Measurements from ENCODE around the gene THOC5.
"Not testable (repeated sequence)": the region's sequence is repeated elsewhere in the genome, so short reads cannot be mapped to it uniquely, and the experiment has no call there.

THOC5 gene

DNA sequence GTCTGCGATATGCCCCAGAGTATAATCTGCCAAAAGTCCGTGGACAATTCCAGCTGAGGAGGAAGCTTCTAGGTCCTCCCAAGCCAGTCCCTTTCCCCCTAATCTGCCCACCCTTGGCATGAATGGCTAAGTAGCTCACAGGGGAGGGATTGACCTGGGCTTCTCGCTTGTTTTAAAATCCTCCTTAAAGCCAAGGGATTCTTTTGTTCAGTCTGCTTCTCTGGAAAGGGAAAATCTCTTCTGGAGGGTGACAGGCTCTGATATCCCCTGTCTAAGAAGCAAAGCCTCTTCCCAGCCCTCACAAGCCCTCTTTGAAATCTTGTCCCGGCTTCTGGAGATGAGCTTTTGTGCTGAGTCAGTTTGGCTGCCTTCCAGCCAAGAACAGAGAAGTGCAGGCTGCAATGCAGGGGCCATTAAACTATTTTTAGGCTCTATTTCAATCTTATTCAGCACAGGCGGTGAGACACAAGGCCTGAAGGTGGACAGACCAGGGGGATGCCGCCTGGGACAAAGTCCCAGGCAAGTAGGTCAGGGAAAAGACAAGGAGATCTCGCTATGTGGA, 49.7 kb downstream of the THOC5 start:
- no peak for DNase-seq

DNA sequence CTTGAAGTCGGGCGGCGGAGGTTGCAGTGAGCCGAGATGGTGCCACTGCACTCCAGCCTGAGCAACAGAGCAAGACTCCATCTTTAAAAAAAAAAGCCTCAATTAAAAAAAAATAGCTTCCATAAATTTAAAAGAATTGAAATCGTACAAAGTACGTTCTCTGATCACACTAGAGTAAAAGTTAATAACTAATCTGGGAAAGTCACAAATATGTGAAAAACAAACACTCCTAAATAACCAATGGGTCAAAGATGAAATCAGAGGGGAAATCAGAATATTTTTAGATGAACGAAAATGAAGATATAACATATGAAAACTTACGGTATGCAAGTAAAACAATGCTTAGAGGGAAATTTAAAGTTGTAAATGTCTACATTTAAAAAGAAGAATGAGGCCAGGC, 53.7 kb downstream of the THOC5 start:
- no peak for DNase-seq

DNA sequence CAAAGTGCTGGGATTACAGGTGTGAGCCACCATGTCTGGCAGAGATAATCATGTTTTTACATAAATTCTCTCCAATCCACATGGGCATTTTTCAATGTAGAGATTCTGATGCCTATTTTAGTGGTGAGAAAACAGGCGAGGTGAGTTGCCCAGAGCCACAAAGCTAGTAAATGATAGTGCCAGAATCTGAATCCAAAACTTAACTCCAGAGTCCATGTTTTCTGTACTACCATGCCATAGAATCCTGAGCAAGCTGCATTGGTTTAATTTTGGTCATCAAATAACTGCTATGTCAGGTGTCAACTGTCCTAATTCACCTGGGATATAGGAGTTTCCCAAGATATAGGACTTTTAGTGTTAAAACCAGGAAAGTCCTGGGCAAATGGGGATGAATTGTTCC, 59.9 kb downstream of the THOC5 start:
- DNase-seq, result no peak

DNA sequence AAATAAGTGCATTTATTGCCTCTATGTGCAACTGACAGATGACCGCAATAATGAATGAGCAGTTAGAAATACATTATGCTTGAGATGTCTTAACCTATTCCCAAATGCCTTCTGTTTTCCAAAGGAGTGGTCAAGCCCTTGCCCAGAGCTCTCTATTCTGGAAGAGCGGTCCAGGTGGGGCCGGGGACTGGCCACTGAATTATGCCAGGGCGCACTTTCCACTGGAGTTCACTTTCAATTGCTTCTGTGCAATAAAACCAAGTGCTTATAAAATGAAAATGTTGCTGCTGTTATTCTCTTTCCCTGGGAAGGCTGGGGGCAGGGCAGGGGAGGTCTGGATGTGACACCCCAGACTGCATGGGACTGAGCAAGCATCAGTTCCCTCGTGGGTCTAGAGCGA, 62.5 kb downstream of the THOC5 start:
- no peak for DNase-seq

DNA sequence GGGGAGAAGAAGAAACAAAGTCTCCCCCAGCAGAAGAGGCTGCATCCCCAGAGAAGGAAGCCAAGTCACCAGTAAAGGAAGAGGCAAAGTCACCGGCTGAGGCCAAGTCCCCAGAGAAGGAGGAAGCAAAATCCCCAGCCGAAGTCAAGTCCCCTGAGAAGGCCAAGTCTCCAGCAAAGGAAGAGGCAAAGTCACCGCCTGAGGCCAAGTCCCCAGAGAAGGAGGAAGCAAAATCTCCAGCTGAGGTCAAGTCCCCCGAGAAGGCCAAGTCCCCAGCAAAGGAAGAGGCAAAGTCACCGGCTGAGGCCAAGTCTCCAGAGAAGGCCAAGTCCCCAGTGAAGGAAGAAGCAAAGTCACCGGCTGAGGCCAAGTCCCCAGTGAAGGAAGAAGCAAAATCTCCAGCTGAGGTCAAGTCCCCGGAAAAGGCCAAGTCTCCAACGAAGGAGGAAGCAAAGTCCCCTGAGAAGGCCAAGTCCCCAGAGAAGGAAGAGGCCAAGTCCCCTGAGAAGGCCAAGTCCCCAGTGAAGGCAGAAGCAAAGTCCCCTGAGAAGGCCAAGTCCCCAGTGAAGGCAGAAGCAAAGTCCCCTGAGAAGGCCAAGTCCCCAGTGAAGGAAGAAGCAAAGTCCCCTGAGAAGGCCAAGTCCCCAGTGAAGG, 64.3 kb downstream of the THOC5 start:
- not testable (repeated sequence) for DNase-seq

DNA sequence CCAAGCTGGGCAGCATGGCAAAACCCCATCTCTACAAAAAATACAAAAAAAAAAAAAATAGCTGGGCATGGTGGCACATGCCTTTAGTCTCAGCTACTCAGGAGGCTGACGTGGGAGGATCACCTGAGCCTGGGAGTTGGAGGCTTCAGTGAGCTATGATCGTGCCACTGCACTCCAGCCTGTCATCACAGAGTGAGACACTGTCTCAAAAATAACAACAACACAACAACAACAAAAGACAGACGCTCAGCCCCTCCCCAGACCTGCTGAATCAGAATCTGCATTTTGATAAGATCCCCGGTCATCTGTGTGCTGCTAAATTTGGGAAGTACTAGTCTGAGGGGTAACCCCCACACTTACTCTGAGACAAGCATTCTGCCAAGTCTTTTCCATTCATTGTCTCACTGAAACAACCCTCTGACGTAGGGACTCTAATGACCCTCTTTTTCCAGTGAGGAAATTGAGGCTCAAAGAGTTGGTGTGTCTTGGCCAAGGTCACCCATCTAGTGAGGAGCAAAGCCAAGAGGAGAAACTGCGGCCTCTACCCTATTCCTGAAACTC, 66.1 kb downstream of the THOC5 start:
- DNase-seq, result no peak

DNA sequence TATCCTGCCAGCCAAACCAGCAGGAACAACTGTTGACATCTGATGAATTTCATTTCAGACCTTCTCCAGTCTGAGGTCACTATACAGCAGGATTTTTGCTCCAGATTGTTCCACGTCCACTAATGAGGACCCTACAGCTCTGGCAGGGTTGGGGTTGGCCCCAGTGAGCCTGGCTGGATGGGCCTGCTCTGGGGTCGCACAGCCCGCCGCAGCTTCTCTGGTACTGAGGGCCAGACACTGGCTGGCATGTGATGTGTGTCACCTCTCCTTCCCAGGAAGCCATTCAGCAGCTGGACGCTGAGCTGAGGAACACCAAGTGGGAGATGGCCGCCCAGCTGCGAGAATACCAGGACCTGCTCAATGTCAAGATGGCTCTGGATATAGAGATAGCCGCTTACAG, 68.1 kb downstream of the THOC5 start:
- no peak for DNase-seq

DNA sequence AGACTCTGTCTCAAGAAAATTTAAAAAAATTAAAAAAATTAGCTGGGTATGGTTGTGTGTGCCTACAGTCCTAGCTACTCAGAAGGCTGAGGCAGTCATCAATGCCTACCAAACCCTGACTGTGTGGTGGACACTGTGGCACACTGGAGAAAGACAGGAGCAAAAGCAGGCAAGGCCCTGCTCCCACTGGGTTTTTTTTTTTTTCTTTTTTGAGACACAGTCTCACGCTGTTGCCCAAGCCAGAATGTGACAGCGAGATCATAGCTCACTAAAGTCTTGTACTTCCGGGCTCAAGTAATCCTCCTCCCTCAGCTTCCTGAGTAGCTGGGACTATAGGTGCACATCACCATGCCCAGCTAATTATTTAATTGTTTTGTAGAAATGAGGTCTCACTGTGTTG, 68.9 kb downstream of the THOC5 start:
- no peak for DNase-seq

DNA sequence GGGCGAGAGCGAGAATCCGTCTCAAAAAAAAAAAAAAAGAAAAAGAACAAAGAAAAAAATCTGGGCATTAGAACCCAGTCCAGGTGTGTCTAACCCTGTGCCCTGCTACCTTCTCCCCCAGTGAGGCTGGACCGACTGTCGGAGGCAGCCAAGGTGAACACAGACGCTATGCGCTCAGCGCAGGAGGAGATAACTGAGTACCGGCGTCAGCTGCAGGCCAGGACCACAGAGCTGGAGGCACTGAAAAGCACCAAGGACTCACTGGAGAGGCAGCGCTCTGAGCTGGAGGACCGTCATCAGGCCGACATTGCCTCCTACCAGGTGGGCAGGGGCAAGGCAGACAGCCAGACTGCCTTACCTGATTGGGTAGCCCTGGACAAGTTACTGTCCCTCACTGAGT, 70.3 kb downstream of the THOC5 start:
- no peak for DNase-seq

DNA sequence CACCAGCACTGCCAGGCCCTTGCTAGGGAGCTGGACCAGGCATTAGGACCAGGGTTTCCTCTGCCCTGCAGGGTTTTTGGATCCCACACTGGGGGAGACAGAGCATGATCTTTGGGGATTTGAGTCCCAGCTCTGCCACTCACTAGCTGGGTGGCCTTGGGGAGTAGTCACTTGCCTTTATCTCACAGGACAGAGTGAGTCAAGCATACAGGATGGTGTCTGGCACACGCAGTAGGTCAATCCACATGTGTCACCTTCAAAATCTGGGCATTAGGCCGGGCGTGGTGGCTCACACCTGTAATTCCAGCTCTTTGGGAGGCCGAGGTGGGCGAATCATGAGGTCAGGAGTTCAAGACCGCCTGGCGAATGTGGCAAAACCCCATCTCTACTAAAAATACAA, 70.8 kb downstream of the THOC5 start:
- DNase-seq, result no peak

DNA sequence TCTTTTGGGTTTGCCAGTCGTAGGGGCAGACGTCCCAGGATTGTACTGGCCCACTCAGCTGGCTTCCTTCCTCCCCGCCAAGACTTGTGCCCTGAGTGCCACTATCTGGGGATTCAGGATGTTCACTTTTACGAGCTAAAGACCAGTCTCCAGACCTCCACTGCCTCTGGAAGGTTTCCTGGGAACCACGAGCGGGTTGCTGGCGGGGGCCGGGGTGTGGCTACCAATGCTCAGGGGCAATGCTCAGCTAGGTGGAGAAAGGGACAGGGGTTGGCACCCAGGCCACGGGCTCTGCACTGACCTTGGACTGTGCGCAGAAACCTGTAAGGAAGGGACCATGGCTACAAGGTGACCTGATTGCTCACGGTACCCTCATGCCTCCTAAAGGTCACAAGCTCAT, 71.3 kb downstream of the THOC5 start:
- DNase-seq, result no peak

DNA sequence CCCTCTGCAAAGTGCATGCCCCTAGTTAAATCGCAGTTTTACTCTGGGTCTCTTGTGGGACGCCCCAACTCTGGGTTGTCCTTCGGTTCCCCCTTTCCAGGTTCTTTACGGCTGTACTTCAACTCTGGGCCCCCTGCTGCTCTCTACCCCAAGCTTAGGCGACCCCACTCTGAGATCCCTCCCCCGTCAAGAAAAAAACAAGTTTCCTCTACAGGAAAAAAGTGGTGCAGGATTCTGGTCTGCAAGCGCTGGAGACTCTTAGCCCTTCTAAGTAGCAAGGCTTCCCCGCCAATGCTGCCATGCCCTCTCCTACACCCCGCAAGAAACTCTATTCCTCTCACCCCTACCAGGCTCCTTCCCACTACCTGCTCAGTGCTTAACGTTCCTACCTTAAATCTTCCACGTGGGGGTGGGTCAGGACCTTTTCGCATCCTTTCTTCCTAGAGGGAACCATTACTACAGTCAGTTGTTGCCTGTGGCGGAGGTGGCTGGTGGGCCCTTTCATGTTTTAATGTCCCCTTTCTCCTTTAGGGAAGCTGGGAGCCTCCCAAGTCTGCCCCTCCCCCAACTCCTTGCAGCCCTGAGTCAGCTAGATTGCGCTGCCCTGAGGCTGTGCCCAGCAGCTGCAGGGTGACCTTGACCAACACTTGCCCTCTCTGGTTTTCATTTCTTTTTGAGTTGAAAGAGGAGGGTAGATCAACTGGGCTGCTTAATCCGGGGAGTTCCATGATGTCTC, 72.1 kb downstream of the THOC5 start:
- no peak for DNase-seq

DNA sequence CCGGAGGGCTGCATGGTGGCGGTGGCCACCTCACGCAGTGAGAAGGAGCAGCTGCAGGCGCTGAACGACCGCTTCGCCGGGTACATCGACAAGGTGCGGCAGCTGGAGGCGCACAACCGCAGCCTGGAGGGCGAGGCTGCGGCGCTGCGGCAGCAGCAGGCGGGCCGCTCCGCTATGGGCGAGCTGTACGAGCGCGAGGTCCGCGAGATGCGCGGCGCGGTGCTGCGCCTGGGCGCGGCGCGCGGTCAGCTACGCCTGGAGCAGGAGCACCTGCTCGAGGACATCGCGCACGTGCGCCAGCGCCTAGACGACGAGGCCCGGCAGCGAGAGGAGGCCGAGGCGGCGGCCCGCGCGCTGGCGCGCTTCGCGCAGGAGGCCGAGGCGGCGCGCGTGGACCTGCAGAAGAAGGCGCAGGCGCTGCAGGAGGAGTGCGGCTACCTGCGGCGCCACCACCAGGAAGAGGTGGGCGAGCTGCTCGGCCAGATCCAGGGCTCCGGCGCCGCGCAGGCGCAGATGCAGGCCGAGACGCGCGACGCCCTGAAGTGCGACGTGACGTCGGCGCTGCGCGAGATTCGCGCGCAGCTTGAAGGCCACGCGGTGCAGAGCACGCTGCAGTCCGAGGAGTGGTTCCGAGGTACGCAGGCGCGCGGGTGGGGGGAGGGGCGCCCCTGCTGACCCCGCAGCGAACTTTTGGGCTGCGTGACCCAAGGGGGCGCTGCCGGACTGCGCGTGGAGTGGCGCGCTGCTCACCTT, 72.9 kb downstream of the THOC5 start:
- DNase-seq, result peak in 2 of 5 experiments; percentile 36 to 80

DNA sequence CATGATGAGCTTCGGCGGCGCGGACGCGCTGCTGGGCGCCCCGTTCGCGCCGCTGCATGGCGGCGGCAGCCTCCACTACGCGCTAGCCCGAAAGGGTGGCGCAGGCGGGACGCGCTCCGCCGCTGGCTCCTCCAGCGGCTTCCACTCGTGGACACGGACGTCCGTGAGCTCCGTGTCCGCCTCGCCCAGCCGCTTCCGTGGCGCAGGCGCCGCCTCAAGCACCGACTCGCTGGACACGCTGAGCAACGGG, 73.4 kb downstream of the THOC5 start:
- no peak for DNase-seq

DNA sequence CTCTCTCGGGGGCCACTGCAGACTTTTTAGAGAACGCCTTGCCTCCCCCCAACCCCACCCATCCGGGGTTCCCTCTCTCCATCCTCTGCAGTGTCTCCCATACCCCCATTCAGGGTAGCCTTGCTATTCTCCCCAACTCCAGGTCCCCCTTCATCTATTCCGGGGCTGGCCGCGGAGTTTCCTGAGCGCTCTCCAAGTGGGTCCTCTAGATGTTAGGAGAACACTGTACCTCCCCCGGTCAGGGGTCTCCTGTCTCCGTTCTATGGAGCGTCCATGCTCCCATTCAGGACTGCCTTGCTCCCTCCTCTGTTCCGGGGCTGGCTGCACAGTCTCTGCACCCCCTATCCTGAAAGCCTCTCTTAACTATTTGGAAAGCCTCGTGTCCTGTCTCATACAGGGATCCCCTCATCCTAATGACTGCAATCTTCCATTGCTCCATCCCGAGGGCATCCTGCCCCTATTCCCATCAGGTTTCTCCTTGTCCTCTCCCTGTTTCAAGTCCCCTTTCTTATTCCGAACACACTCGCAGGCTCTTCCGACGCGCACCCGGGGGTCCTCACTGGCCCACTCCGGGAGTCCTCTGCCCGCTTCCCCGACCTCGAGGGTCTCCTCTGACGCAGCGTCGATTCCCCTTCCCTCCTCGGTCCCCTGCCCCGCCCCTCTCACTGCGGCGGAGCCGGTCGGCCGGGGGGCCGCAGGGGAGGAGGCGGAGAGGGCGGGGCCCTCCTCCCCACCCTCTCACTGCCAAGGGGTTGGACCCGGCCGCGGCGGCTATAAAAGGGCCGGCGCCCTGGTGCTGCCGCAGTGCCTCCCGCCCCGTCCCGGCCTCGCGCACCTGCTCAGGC, 73.9 kb downstream of the THOC5 start, which contains the start of gene NEFH:
NEFH (plus strand) TSS at position 802 of the 845 bp plus-strand sequence. CDS start 45 bp downstream, outside the sequence.
- no peak for DNase-seq

DNA sequence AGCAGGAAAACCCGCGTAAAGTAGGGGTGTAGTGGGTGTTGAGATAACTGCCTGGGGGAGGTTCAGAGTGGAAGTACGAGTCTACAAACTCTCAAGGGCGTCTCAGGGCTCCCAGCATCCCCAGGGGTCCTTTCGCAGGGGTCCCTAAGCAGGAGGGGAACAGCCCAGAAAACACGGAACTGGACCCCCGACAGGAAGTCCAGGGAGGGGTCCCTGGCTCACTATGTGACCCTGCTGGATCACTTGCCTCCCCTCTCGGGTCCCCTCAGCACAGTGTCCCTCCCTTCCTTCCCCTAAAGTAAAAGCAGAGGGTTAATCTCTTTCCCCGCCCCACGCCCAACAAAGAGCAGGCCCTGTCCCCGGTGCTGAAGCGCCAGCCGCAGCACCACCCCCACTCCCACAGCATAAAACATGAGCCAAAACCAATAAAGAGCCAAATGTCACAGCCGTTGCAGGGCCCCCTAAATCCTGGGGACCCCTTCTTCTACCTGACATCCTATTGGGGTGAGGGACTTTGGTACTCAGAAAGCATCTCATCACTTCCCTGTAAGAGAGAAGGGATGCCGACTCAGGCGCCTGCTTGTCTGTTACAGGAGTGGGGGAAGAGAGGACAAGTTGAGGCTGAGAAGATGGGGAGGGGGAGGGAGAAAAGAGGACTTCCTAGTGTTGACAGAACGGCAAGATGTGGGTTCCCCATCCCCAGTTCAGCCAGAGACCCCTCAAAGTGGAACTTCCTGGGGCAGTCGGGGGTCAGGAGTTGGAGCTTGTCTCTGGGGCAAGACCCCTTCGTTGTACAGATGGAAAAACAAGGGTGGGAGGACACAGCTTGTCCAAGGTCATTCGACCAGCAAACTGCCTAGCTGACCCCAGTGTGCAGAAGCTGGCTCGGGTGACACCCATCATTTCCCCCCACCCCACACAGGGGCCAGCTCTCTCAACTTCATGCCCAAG, 75.0 kb downstream of the THOC5 start:
- DNase-seq, result peak in 1 of 5 experiments; percentile 16

DNA sequence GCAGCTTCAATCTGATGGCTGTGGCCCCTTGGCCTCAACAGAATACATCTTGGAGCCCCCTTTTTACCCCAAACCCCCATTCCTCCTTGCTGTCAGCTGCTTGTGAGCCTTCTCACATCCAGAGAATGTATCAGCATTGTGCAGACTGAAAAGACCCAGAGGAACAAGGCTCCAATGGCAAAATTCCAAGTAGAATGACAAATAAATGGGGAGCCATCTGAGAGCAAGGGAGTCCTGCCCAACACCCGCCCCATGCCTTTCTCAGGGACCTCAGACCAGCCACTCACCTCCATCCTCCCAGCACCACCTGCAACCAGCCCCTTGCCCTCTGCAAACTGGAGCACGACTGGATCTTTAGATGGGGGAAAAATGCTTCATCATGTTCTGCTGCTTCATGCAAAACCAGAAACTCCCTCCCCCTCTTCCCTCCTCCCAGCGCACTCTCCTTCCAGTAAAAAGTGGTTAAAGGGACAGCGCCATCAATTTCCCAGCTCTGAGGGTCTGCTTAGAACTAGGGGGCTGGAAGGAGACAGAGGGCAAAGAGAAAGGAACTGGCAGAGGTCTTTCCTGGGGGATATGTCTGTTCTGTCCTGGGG, 75.7 kb downstream of the THOC5 start:
- no peak for DNase-seq

DNA sequence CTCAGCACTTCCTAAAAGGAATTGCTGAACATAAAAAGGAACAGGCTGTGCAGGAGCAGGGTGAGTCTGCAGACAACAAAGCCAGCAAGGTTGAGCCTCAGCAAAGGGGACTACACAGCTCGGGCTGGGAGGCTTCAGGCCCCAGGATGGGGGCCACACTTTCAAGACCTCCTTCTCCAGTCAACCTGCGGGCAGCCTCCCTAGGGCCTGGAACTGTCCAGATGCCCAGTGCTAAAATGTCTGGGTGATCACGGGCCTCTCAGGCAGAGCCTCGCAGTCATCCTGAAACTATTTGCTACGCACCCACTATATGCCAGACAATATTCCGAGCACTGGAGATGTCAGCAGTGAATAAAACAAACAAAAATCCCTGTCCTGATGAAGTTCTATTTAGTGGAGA, 77.4 kb downstream of the THOC5 start:
- DNase-seq, result no peak

DNA sequence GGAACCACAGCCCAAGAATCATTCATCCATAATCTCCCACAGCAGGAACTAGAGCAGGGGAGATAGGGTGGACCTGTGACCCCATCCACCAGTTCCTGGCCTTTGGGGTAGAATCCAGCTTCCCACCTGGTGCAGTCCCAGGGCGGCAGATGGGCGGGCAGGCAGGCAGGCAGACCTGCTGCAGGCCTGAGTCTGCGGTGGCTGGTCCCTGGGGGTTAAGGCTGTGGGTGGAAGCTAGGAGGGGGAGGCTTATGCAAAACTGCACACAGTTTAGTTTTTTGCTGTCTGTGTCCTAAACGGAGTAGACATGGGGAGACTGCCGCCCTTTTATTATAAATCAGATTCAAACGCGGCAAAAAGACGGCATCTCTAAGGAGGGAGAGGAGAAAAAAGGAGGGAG, 78.0 kb downstream of the THOC5 start:
- DNase-seq, result no peak

DNA sequence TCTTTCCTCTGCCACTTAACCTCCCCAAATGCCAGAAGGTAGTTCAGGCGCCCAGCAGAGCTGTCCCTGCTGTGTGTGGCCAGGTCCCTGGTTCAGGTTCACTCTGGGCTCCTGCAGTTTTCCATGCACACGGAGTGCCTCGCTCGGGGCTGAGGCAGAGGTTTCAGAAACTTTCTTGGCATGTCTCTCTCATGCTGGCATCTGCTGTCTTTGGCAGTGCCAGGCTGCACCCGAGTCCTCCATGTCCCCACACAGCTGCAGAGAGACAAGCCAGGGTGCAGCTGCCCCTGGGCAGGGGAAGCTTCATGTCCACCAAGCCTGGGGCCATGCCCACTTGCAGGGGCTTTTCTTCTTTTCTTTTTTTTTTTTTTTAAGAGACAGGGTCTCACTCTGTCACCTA, 80.6 kb downstream of the THOC5 start:
- no peak for DNase-seq

Data from T-helper 2 cell (primary cell).